Measurements from ENCODE around the gene PTCH2. TPM values are rescaled to one million over a fixed set of nuclear protein-coding genes. Genes with fewer than 3 reads are reported as not detected.

The PTCH2 gene
- 0.22 and 0.29 TPM in 2 replicates for total RNA-seq

DNA sequence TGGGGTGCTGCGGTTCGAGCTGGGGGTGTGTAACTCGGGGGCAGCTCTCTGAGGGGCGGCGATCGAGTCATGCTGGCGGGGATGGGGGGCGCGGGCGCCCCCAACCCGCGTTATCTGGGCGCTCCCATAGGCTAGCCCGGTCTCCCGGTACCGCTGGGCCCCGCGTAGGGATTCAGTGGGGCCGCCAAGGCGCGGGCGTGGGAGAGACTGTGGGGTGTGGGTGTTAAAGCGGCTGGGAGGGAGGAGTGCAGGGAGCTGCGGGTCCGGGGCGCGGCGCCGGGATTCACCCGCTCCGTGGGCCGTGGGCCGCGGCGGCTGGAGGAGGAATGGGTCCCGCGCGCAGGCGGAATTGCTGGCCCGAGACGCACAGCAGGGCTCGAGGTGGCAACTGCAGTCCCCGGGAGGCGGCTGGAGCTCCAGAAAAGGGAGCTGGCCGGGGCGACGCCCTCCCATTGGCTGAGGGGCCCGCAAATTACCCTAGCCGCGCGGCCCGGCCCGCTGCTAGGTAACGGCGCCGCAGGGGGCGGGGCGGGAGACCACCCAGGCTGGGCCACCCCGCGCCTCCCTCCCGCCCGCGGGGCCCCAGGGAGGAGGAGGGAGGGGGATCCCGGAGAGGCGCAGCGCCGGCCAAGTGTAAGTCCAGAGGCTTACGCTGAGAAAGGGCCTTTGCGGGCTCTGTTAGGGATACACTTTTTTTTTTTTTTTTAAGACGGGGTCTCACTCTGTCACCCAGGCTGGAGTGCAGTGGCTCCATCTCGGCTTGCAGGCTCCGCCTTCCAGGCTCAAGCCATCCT, at the start of gene PTCH2:
Gene PTCH2, minus strand, starts transcription at position 392 of the 794 bp plus-strand sequence. Its CDS starts 321 bp downstream, at position 71.

GRCh38 chr1:44808063-44808937, 34.8 kb downstream of the PTCH2 start, which contains the start of gene BTBD19:
BTBD19 (plus strand) TSS chr1:44808523; CDS start chr1:44808821, 298 bp downstream.

GRCh38 chr1:44806704-44807363, 36.2 kb downstream of the PTCH2 start, which contains the start of gene DYNLT4:
DYNLT4 (minus strand) TSS chr1:44807351; CDS start chr1:44806668, 683 bp downstream.

DNA sequence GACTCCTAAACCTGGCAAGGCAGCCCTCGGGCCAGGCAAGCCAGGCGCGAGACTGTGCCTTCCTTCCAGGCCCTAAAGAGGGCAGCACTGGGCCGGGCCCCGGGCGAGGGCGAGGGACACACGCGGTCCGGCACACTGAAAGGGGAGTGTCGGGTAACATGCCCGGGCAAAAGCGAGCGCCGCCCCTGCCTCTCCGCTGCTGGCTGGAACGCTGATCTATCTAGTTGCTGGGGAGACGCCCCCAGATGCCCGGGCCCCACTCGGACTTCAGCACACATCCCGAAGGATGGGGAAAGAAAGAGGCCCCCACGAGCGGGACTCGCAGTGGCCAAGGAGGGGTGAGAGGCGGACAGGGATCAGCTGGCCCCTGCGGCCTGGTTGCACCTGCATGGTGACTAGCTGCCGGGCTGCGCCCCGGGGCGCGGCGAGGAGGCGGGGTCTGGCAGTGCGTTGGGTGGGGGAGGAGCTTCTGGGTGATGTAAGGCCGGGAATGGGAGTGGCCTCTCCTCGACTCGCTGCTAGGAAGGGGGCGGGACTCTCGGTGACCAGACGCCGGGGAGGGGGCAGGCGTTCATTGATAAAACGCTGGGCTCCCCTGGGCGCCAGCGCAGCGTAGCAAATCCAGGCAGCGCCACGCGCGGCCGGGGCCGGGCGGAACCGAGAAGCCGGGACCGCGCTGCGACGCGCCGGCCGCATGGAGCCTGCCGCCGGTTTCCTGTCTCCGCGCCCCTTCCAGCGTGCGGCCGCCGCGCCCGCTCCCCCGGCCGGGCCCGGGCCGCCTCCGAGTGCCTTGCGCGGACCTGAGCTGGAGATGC, 43.1 kb downstream of the PTCH2 start, which contains the start of gene PLK3:
Gene PLK3, plus strand, starts transcription at position 608 of the 815 bp plus-strand sequence. Its CDS starts 87 bp downstream, at position 695.

GRCh38 chr1:44788120-44788860, 54.8 kb downstream of the PTCH2 start, which contains the start of gene BEST4:
BEST4 (minus strand) TSS chr1:44788170; CDS start chr1:44787705, 465 bp downstream.

DNA sequence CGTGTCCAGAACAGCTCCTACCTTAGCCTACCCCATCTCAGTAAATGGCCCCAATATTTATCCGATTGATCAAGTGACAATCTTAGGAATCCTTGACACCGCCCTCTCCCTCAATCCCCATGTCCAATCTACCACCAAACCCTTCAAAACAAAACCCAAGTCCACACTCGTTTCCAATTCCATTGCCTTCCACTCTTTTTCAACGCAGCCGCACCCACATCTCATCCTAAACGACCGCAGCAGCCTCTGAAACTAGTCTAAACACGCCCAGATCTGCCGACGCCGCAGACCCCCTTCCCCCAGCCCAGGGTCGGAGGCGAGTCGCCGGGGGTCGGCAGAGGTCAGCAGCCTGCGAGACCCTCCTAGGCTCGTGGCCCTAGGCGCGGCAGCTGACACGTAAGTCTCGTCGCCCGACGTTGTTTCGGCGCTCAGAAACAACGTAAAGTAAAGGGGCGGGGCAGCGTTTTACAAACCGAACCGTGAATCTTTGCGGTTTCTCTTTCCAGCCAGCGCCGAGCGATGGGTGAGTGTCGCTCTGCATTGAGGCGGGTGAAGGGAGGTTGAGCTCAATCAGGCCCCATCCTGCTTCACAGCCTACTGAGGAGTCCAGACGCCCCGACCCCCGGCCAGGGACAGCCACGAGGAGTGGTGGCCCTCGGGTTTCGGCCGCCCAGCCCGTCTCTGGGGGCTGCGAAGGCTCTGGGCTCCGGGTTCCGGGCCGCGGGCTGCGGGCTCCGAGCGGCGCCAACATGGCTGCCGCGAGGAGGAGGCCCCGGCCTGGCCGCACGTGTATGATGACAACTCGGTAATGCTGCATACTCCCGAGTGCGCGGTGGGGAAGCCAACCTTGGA, 67.7 kb downstream of the PTCH2 start, which contains the start of gene RPS8:
Gene RPS8, plus strand, starts transcription at position 463 of the 852 bp plus-strand sequence. Its CDS starts 57 bp downstream, at position 520.

Small RNA genes within 50 kb of the gene (small RNA-seq; reads per million reads assigned to genes)
- gene AL136380.1 (ENCODE audit: low replicate concordance) (not detected), gene SNORD38A (ENCODE audit: low replicate concordance) (4,003 reads per million, percentile 100 among the genes with 10 or more reads in this experiment), gene SNORD38B (ENCODE audit: low replicate concordance) (not detected), gene SNORD46 (ENCODE audit: low replicate concordance) (106 reads per million, percentile 99 among the genes with 10 or more reads in this experiment), gene SNORD55 (ENCODE audit: low replicate concordance) (not detected)

Other genes starting within 250 kb of the PTCH2 start
- gene TMEM53, start 168.8 kb downstream of the PTCH2 start, total RNA-seq = 4.6 and 7.0 TPM in 2 replicates
- 0.66 TPM in 1 of 2 replicates, not detected in the other for gene ARMH1, start 168.5 kb downstream of the PTCH2 start, total RNA-seq
- not detected in 2 replicates for gene RNU5D-1, start 112.1 kb downstream of the PTCH2 start, total RNA-seq
- gene KIF2C, start 103.4 kb downstream of the PTCH2 start, total RNA-seq = 1.3 and 62.0 TPM in 2 replicates
- 982 and 1,269 TPM in 2 replicates for gene RPS8, start 67.7 kb downstream of the PTCH2 start, total RNA-seq
- 0.14 and 0.22 TPM in 2 replicates for gene BEST4, start 55.1 kb downstream of the PTCH2 start, total RNA-seq
- gene PLK3, start 42.9 kb downstream of the PTCH2 start, total RNA-seq = 71.3 and 112 TPM in 2 replicates
- not detected in 2 replicates for gene DYNLT4, start 35.9 kb downstream of the PTCH2 start, total RNA-seq
- 10.5 and 23.4 TPM in 2 replicates for gene BTBD19, start 34.7 kb downstream of the PTCH2 start, total RNA-seq
- gene EIF2B3, start 143.3 kb upstream of the PTCH2 start, total RNA-seq = 31.7 and 54.1 TPM in 2 replicates
- gene HECTD3, start 168.1 kb upstream of the PTCH2 start, total RNA-seq = 33.9 and 41.4 TPM in 2 replicates
- 125 and 139 TPM in 2 replicates for gene UROD, start 169.0 kb upstream of the PTCH2 start, total RNA-seq

Data from placental pericyte (primary cell).